Measurements from ENCODE around the gene FHIT.

The FHIT gene

DNA sequence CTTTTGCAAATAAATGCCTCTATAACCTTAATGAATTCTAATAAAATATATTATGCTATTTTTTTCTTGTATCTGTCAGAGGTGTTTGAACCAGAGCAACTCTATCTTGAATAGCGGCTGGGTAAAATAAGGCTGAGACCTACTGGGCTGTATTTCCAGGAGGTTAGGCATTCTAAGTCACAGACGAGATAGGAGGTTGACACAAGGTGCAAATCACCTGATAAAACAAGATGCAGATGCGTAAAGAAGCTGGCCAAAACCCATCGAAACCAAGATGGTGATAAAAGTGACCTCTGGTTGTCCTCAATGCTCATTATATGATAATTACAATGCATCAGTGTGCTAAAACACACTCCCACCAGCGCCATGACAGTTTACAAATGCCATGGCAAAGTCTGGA, 990.7 kb downstream of the FHIT start:
- no peak overlapping the region for H3K4me3 ChIP-seq (ENCODE audit: low read depth, low read length)
- TF ChIP-seq, protein P1, sequence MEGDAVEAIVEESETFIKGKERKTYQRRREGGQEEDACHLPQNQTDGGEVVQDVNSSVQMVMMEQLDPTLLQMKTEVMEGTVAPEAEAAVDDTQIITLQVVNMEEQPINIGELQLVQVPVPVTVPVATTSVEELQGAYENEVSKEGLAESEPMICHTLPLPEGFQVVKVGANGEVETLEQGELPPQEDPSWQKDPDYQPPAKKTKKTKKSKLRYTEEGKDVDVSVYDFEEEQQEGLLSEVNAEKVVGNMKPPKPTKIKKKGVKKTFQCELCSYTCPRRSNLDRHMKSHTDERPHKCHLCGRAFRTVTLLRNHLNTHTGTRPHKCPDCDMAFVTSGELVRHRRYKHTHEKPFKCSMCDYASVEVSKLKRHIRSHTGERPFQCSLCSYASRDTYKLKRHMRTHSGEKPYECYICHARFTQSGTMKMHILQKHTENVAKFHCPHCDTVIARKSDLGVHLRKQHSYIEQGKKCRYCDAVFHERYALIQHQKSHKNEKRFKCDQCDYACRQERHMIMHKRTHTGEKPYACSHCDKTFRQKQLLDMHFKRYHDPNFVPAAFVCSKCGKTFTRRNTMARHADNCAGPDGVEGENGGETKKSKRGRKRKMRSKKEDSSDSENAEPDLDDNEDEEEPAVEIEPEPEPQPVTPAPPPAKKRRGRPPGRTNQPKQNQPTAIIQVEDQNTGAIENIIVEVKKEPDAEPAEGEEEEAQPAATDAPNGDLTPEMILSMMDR (IDR thresholded peaks at IDR 0.05; ENCODE audit: borderline replicate concordance, insufficient read depth, low read depth, low read length): no peak

DNA sequence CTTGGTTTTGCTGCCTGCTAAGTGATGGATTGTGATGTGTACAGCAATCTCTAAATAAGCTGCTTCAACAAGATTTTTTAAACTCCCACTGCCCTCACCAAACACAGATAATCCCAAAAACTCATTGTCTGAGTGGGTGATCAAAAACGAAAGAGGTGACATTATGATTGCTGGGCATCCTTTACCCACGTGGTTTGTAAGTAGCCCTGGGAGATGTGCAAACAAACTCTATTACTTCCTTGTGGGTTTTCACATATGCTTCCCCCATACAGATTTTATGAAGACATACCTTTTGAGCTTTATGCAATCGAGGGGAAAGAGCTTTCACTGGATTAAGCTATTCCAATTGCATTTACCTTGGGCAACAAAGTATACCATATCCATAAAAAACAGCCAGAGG, 1000.4 kb downstream of the FHIT start:
- H3K4me3 ChIP-seq (ENCODE audit: low read depth, low read length): no peak overlapping the region
- TF ChIP-seq, protein P1 (IDR thresholded peaks at IDR 0.05; ENCODE audit: borderline replicate concordance, insufficient read depth, low read depth, low read length): no peak

DNA sequence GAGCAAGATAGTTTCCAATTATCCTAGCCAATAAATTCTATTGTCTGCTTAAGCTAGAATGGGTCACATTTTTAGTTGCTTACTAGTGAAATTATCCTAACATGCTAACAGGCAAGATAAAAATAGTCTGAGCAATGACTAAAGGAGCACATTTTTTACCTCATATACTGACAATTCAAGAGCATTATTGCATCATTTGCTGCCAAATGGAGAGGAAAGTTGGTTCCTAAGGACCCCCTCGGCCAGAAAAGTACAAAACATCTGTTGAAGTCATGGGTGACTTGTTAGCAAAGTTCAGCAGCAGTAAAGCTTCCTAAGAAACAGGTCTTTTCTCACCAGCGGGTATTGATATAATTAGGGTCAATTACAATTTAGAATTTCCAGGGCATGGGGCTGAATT, 1001.0 kb downstream of the FHIT start:
- TF ChIP-seq, protein P1 (IDR thresholded peaks at IDR 0.05; ENCODE audit: borderline replicate concordance, insufficient read depth, low read depth, low read length): no peak
- H3K4me3 ChIP-seq (ENCODE audit: low read depth, low read length): no peak overlapping the region

DNA sequence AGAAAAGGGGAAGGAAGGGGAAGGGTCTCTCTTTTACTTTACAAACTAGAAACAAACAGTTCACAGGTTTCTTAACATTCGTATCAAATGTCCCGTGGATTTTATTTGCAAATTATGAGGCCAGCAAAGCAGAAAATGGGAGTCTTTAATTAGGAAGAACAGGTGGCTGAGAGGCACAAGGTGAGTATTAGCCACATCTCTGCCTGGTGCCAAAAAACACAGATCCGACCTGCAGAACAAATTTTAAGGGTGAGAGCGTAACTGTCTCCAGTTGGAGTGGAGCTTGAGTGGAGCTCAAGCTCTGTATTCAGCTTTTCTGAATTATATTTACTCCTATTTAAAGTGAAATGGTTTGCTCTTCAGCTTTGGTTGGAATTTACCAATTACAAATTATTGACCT, 1004.9 kb downstream of the FHIT start:
- TF ChIP-seq, protein P1 (IDR thresholded peaks at IDR 0.05; ENCODE audit: borderline replicate concordance, insufficient read depth, low read depth, low read length): no peak

DNA sequence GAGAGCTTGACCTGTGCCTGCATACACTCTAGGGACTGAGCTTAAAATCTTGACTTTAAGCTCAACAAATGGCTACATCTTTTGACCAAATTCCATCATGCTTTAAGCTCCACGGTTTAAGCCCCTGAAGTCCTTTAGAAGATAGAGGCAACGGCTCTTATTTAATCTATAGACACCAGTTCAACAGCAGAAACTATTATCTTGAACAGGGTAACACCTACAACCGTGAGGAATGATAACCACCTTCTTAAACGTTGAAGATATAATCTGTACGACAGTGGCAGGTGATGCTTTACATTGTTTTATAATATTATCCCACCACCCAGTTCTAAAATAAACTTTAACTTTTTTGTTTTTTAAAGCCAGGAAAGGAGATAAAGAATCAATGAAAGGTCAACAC, 1007.8 kb downstream of the FHIT start:
- TF ChIP-seq, protein P1 (IDR thresholded peaks at IDR 0.05; ENCODE audit: borderline replicate concordance, insufficient read depth, low read depth, low read length): no peak
- H3K4me3 ChIP-seq (ENCODE audit: low read depth, low read length): no peak overlapping the region

More for the DNA sequence above, 1004.9 kb downstream of the FHIT start:
- H3K4me3 ChIP-seq (ENCODE audit: low read depth, low read length): no peak overlapping the region

DNA sequence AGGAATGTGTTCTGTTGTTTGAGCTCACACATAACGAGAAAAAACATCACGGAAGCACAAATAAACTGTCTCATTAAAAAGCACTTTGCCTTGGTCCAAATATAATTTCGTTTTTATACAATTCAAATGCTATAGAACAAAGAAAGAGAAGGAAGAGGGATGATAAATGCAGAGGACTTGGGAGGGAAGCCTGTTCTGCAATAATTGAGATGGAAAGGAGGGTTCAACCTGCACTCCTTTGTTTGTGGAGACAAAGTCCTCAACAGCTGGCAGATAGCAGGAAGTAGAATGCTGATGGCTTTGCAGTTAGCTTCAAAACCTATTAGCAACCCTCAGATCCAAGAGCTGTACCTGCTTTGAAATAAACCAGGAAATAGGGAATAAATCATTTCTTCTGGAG, 1010.8 kb downstream of the FHIT start:
- no peak overlapping the region for H3K4me3 ChIP-seq (ENCODE audit: low read depth, low read length)
- TF ChIP-seq, protein P1 (IDR thresholded peaks at IDR 0.05; ENCODE audit: borderline replicate concordance, insufficient read depth, low read depth, low read length): no peak

DNA sequence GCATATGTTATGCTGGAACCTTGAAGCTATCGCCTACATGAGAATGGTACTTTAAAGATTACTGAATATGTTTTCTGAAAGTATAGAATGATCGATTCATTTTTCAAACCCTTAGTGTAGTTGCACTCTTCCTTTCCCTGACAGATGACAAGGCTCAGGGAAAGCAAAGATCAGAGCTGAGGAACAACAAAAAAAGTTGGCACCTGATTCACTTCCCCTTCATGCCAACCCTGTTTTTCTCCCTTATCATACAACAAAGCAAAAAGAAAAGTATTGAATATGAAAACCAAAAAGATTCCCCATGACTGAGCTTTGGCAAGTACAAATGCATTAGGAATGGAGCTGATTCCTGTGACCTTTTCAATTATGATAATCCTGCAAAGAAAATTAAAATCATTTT, 1012.7 kb downstream of the FHIT start:
- no peak overlapping the region for H3K4me3 ChIP-seq (ENCODE audit: low read depth, low read length)
- TF ChIP-seq, protein P1 (IDR thresholded peaks at IDR 0.05; ENCODE audit: borderline replicate concordance, insufficient read depth, low read depth, low read length): no peak
